Esophagus squamous epithelium (tissue), 4 donors: ENCODE measurements around the gene SPATA18.

Experiments
- POLR2A ChIP-seq, 4 donors: fragments of 450-650 bp; IDR thresholded peaks; one replicate each; pipeline ENCODE4 v1.6.1; 2017; ENCODE audit warnings: antibody characterized with exemption in 4 of 4, mild to moderate bottlenecking in 4 of 4, moderate library complexity in 3 of 4
- TF ChIP-seq, protein P1 (sequence below), 6 experiments: fragments of 450-650 bp in 4 of 6; fragments of 200-600 bp in 2 of 6; sonication (generic) in 2 of 6; IDR thresholded peaks; one replicate each; pipeline ENCODE4 v1.5.1; 2016 to 2019; ENCODE audit warnings: antibody characterized with exemption in 6 of 6, mild to moderate bottlenecking in 4 of 6, moderate library complexity in 4 of 6

GRCh38 chr4:52143815-52144214, 92.7 kb downstream of the SPATA18 start:
- TF ChIP-seq, protein P1, sequence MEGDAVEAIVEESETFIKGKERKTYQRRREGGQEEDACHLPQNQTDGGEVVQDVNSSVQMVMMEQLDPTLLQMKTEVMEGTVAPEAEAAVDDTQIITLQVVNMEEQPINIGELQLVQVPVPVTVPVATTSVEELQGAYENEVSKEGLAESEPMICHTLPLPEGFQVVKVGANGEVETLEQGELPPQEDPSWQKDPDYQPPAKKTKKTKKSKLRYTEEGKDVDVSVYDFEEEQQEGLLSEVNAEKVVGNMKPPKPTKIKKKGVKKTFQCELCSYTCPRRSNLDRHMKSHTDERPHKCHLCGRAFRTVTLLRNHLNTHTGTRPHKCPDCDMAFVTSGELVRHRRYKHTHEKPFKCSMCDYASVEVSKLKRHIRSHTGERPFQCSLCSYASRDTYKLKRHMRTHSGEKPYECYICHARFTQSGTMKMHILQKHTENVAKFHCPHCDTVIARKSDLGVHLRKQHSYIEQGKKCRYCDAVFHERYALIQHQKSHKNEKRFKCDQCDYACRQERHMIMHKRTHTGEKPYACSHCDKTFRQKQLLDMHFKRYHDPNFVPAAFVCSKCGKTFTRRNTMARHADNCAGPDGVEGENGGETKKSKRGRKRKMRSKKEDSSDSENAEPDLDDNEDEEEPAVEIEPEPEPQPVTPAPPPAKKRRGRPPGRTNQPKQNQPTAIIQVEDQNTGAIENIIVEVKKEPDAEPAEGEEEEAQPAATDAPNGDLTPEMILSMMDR (IDR thresholded peaks at IDR 0.05): no peak
- TF ChIP-seq POLR2A (IDR thresholded peaks at IDR 0.05): no peak
